LoVo (cell line): Measurements from ENCODE around the gene GARS1.

Source experiments
- DNase-seq: peaks from one replicate; pipeline ENCODE4 v3.0.0-alpha.2; 2016; ENCODE audit warnings: low spot score

The GARS1 gene

DNA sequence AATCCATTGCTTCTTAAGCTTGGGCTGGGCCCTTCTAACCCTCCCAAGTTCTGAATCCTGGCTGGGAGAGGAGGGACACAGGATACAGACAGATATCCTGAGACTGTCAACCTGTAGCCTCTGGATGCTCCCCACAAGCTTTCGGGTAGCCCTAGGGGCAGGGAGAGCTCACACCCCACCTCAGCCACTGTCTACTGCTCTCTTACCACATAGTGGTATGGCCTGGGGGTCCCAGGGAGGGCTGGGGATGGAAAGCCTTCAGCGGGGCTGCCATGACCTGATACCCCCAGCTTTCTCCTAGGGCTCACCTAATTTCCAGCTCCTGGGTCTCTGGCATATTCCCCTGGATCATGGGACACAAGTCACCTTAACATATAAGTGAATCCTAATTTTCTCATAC, 62.5 kb downstream of the GARS1 start:
- no peak for DNase-seq

DNA sequence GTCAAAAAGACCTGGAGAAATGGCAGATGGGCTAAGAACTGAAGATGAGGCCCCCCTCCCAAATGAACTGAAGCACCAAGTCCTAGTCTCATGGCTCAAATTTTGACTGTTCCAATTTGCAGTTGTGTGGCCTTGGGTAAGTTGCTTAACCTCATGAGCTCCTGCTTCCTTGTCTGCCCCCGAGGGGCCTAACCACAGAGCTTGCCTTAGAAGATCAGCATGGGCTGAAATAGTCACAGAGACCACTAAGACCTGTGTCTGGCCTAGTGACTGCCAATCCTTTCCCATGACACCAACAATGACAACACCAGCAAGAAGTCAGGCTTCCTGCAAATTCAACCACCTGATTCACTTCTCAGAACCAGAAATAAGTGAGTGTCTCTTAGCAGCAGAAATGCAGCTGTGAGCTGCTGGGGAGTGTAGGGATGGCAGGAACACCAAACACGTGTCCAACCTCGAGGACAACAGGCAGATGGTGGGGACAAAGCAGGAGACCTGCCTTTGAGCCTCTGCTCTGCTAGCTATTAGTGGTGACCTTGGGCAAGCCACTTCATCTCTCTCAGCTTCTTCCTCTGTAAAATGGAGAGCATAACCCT, 63.9 kb downstream of the GARS1 start:
- DNase-seq, result no peak

DNA sequence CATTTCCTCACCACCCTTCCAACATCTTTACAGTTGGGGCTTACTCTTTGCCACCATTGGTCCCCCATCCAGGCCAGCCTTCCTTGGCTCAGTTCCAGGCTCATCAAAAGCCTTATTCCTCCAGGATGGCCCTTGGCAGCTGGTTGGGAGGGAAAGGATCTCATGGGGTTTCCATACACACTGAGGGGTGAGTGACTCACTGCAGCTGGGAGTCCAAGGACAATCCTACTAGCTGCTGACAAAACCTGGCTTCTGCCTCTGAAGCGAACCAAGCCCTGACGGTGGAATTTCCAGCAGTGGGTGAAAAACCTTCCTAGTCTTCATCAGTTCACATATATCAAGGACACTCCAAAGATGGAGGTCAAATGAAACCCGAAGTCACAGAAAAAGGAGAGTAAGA, 64.6 kb downstream of the GARS1 start:
- no peak for DNase-seq

DNA sequence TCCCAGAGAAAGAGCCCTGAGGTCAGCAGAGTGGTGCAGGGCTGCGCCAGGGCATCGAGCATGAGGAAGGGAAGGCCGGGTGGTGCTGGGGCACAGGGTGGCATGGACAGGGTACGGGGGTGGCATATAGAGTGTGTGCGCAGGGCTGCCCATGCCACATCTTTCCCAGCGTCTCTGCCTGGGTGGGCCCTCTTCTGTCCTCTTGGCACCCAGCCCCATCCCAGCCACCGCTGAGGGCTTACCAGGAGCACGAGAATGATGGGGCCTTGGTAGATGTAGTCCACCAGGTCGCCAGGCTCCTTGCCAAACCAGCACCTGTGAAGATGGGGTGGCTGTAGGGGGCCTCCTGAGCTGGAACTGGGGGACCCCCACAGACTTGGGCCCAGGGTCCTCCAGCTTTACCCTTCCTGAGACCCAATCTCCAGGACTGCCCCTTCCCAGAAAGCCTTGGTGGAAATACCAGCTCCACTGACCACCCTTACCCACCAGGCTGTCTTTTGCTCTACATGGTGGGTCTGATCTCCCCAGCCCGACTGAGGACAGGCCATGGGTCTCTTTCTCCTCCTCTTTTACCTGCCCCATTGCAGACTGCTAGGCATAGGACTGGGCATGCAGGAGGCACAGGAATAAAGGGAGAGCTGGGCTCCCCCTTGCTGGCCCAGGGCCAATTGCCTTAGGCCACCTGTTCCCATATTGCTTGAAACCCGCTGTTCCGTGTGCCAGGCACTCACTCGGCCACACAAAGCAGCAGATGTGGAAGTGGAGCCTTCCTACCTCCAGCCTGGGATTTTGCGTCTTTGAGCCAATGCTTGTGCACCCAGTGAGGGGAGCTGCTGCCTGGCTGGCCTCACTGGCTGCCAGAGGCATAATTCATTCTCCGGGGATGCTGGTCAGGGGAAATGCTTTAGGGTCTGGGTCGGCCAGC, 65.9 kb downstream of the GARS1 start:
- DNase-seq, result no peak

DNA sequence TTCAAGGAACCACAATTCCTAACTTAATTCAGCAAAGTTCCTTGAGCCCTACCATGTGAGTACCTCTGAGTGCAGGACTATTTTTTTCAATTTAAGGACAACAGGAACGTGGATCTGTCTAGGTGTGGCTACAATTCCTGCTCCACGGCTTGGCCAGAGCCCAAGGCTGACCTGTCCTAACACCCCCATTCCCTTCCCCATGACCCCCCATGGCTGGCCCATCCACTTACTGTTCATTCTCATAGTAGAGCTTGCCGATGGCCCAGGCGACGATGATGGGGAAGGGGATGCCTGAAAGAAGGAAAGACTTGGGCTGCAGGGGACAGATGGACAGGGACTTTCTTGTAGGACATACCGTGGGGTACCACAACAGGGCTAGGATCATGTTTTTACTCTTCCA, 67.2 kb downstream of the GARS1 start:
- no peak for DNase-seq

DNA sequence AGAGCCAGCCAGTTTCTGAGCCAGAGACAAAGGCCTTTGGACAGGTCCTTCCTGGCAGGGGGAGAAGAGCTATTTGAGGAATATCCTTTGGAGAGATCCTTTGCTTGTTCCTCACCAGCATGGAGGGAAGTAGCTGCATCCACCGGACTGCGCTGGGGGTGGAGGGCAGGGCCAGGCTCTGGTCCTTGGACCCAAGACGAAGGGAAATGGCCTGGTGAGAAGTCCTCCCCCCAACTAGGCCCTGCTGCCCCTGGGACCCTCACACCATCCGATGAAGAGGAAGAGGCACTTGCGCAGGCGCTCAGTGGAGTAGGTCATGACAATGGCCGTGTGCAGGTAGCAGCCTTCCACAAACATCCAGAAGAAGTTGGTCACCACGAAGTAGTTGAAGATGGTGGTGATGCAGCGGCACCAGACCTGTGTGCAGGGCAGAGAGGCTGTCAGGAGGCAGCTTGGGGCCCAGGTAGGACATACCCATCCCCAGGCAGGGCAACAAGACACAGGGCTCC, 67.8 kb downstream of the GARS1 start:
- no peak for DNase-seq

DNA sequence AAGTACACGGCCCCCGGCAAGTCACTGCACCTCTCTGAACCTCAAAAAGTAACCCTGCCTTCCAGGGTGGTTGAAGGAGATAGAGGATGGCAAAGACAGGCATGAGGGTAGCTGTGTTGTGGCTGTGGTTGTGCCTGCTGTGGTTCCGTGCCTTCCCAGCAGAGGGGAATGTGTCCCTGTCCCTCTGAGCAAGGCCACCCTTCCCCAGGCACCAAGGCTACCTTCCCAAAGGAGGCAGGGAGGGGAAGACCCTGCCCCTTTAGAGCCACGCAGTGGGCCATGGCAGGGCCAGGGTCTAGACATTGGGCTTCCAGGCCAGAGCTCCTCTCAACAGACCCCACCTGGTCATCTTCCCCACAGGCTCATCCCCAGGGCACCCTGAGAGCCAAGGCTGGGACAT, 68.7 kb downstream of the GARS1 start:
- DNase-seq, result no peak

DNA sequence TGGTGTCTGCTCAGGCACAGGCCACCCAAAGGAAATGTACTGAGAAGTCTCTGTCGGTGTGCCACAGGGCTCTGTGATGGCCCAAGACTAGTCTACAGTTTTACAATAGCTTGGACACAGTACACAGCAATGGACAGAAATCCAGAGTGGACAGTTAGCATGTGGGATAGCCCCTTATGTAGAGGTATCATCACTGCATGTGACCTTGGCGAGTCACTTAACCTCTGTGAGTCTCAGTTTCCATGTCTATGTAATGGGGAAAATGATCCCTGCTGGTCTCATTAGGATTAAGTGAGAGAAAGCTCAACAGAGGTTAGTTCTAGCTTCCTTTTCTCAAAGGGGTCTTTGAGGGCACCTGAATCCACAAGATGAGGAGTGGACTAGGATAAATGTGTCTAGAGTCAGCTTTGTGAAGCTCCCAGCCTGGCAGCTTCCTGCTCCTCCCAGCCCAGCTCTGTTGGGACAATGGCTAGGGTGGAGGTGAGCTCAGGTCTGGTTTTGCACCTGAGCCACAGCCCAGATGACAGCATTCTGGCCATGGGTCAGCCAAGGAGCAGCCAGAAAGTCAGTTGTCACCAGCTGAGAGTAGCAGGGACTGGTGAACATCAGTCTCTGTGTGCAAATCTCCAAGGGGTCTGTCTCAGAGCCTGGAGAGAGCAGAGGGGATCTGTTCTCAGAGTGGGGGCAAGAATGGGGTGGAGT, 69.7 kb downstream of the GARS1 start:
- no peak for DNase-seq

DNA sequence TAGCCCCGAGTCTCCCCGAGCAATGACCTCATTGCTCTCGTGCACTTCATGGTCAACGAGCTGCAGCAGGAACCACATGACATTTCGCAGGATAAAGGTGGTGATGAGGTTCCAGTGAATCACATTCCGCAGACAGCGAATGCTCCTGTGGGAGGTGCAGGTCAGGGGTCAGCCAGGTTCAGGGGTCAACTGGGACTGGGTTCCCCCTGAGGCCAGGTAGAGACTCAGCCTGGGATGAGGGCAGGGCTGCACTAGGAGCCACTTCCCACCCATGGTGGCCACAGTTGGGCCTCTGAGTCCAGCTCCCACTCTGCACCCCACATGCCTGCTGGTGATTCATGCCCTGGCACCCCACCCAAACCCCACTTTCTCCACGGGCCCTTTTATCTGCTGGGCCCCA, 70.4 kb downstream of the GARS1 start:
- DNase-seq, result no peak

DNA sequence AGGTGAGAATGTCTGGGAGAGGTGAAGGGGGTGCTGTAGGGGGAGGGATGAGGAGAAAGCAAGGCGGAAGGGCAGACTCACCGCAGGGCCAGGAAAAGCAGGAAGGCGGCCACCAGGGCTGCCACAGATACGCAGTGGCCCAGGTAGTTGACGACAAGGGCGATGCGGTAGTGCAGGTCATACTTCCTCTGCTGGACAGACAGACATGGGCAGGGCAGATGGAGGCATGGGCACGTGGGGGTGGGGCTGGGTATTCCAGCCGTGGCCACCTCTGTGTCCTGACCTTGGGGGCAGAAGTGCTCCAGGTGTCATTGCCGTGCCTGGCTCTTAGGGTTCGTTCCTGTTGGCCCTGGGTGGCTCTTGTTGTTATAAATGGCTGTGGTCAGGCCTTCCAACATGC, 70.8 kb downstream of the GARS1 start:
- DNase-seq, result no peak

DNA sequence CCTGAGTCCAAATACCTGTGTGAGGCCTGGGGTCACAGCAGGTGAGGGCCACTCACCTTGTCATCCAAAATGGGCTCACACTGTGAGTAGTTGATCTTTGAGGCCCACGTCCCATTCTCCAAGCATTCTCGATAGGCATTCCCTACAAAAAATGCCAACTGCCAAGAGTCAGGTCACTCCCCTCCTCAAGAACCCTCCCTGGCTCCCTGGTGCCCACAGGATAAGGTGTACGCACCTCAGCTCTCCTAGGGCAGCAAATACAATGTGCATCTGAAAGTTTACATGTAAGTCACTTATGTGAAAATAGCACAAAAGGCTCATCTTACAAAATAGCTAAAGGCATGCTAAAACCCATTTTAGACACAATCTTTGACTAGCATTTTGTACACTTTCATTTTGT, 72.5 kb downstream of the GARS1 start:
- DNase-seq, result no peak

DNA sequence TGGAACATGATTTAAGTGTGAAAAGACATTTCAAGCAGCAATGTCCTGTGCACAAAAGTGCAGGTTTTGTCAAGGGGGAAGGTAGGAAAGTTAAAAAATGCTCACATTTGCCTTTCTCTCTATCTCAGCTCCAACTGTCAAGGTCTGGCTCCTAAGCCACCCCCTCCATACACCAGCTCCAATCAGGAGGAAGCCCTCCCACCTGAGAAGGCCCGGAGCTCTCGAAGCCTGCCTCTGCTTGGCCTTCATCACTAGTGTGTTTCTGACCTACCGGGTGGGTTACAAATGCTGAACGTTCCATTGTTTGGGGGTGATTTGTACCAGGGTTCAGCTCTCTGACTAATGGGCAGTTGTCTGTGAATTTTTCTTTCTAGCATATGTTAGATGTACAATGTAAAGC, 73.4 kb downstream of the GARS1 start:
- DNase-seq, result no peak

DNA sequence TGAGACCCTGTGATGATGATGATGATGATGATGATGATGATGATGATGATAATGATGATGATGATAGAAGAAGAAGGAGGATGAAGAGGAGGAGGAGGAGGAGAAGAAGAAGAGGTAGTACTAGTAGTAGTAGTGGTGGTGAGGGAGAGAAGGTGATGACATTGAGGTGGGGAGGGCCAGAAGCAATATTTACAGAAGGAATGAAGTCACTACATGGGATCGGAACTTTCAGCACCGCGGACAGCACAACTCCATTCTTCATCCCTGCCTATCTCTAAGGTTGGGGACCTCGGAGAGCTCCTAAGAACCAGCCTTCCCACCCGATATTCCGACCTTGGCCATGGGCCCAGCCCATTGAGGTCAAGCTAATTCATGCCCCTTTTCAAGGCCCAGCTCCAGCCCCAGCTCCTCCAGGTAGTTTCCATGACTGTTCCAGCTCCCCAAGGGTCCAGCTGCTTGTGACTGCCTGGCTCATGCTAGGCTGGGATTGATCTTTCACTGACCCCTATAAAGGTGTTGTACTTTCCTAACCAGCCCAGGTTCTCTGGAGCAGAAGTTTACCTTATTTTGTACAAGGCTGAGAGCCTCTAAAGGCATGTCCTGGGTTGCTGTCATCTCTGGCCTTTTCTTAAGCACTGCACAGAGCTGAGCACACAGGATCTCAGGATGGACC, 77.3 kb downstream of the GARS1 start:
- DNase-seq, result peak; percentile 42

DNA sequence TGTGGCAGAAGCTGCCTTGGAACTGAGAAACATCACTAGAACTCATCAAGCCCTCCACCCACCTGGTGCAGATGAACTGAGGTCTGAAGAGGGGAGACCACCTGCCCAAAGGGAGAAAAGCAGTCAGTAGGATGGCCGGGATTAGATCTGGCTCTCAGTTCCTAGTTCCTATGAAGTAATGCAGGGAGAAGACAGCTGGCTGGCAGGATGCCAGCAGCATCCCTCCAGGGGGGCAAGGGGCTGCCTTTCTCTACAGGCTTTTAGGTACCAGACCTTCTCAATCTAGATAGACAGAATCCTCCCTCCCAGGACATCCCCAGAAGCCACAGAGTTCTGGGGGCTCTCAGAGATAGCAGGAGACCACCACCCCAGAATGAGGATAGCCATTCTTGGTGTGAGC, 79.7 kb downstream of the GARS1 start:
- no peak for DNase-seq

DNA sequence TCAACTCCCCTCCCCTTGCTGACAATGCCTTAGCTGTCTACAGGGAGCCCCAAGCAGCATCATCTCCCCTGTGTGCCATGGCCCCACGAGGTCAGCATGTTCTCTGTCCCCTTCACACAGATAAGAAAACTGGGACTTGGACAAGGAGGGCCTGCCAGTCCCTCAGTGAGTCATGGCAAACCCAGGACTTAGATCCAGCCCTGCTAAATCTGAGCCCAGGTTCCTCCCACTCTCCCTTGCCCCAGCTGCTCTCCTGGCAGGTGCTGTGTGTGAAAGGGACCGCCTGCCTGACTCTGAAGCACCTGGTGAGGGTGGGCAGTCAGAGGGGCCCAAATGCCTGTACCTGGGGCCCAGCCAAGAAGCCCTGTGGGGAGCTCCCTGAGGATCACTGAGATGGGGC, 80.2 kb downstream of the GARS1 start:
- DNase-seq, result no peak

DNA sequence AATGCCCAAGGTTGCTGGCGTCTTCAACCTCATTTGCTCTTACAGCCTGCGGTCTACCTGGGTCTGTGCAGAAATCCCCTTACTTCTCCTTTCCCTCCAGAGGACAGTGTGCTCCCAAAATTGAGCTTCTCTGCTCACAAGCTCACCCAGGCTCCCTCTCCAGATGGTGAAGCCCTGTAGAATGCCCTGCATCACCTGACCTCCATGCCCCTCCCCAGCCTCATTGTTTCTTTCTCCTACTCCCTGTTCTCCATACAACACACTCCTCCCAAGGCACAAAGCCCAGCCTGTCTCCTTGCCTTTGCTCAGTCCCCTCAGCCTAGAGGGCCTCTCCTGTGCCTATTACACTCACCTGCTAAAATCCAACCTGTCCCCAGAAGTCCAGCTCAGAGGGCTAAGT, 84.1 kb downstream of the GARS1 start:
- no peak for DNase-seq

DNA sequence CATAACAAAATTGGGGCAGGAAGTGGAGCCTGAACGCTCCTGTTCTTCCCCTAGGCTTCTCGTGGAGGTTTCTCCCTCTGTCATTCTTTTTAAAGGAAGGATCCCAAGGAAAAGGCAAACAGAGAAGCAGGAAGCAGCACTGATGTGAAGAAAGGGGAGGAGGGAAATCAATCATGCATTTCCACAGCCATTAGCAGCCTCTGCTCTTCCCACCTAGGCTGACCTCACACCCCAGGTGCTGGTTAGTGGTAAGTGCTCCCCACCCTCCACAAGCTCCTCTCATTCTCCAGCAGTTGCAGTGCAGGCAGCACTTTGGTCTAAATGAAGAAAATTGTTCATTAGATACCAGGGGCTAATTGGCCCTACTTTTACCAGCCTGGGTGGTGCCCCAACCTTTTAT, 85.0 kb downstream of the GARS1 start:
- DNase-seq, result no peak

DNA sequence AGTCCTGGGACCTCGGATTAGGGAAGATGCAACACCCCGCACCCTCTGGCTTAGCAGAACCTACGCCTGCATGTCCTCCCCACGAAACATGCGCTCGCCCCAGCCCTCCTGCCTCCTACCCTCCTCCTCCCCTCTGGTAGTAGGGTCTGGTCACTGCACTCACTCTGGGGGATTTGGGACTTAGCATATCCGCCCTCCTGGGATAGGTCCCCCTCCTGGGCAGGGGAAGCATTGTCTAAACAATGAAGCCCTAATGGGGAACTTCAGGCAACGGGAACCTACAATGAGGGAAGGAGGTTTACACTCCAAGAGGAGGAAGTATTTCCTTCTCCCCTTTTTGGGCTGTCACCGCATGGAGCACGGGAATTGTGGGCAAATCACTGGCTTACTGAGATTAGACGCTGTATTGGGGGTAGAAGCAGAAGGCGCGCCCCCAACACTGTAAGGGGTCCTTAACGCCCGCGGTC, 86.7 kb downstream of the GARS1 start:
- DNase-seq, result no peak

DNA sequence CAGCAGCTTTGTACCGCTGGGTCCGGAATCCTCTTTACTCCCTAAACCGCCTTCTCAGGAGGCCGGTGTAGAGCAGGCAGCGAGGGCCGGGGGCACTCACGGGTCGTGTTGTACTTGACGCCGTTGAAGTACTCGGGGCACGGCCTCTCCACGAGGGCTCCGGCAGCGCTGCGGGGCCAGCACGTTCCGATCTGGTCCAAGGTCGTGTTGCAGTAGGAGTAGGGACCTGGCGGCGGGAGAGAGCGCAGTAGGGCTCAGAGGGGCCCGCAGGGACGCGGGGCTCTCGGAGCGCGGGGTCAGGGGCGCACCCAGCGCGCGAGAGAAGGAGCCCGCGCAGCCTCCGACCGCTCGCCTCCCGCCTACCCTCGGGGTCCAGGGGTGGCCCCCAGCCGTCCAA, 87.1 kb downstream of the GARS1 start:
- no peak for DNase-seq

DNA sequence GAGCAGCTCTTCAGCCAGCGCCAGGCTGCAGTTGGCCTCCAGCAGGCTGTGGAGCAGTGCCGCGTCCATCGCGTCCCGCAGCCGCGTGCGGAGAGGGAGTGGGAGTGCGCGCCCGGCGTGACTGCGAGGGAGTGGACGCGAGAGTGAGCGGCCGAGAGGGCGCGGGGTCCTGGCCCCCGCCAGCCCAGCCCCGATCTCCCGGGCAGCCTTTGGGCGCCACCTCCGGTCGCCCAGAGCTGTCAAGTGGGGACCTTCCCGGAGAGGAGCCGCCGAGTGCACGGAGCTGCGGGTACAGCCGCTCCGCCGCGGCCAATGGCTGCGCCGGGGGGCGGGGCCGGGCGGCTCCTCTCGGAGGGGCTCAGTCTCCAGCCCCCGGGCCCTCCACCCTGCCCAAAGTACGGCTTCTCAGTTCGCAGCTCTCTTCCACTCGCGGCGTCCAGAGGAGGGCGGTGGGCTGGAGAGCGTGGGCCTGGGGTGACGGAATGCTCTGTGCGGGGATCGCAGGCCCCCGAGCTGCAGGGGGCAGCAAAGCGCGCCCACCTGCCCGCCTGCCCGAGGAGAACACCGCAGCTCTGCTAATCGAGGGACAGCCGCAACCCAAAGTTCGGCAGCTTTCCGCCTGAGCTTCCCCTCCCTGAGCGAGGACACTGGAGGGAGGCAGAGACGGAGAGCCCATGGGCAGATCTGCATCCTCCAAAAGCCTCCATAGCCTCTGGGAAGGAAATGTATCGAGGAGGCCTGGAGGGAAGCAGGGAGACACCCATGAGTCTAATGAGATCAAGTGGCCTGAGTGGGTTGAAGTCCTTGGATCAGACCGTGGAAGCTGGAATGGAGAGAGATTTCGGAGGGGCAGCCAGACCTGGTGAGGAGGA, 87.8 kb downstream of the GARS1 start, which contains the start of gene CRHR2:
CRHR2 (minus strand) TSS at position 245 of the 872 bp plus-strand sequence; CDS start at position 69, 176 bp downstream.
- DNase-seq, result no peak

DNA sequence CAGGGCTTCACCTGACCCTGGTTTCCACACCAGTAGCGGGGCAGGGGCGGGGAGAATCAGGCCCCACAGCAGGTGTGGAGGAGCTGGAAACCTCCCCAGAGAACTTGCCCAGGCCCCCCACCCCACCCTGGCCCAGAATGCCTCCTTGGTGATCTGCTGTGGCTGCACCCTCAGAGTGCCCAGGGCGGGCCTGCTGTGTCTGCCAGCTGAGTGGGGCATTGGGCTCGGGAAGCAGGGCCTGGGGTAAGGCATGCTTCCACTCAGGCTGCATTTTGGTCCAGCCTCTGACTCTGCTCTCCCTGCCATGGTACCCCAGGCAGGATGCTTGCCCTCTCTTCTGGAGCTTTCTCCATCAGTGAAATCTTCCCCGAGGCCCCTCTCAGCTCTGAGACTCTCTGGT, 88.6 kb downstream of the GARS1 start:
- DNase-seq, result no peak
